GM13976 (cell line): ENCODE results near the gene OBP2B.

Source experiments
- DNase-seq: peaks from one replicate; pipeline ENCODE4 v3.0.0; 2012; ENCODE audit warnings: low spot score
- in situ Hi-C: fragments of 300-500 bp; cut with MboI; formaldehyde crosslinking; loops from one replicate; pipeline ENCODE4 v1.12.0; 2022; ENCODE audit warnings: low sequenced_read_pairs, mixed read lengths, inconsistent platforms; ENCODE audit not compliant: unreplicated experiment
- TF ChIP-seq, protein P1 (sequence below): IDR thresholded peaks from 2 replicates; pipeline ENCODE4 v1.5.1; 2012; ENCODE audit warnings: borderline replicate concordance, mild to moderate bottlenecking; ENCODE audit not compliant: insufficient read depth; ENCODE audit errors: extremely low read depth, missing control alignments, control extremely low read depth

OBP2B gene

DNA sequence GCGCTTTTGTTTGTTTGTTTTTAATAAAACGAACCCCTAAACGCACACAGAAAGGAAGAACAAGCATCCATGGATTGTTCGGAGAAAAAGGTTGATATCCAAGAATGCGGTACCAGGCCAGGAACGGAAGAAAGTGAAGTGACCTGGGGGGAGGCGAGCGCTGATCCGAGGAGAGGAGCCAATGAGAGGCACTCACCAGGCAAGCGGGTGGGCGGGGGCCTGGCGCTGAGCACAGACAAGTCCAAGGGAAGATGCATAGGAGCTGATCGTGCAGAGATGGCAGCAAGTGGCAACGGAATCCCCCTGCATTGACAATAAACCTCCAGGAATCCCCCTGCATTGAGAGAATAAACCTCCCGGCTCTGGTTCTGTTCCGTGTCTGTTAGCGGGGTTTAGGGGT, 8.4 kb downstream of the OBP2B start:
- DNase-seq: no peak
- in situ Hi-C loops: no loop called here
- TF ChIP-seq, protein P1, sequence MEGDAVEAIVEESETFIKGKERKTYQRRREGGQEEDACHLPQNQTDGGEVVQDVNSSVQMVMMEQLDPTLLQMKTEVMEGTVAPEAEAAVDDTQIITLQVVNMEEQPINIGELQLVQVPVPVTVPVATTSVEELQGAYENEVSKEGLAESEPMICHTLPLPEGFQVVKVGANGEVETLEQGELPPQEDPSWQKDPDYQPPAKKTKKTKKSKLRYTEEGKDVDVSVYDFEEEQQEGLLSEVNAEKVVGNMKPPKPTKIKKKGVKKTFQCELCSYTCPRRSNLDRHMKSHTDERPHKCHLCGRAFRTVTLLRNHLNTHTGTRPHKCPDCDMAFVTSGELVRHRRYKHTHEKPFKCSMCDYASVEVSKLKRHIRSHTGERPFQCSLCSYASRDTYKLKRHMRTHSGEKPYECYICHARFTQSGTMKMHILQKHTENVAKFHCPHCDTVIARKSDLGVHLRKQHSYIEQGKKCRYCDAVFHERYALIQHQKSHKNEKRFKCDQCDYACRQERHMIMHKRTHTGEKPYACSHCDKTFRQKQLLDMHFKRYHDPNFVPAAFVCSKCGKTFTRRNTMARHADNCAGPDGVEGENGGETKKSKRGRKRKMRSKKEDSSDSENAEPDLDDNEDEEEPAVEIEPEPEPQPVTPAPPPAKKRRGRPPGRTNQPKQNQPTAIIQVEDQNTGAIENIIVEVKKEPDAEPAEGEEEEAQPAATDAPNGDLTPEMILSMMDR: no peak

DNA sequence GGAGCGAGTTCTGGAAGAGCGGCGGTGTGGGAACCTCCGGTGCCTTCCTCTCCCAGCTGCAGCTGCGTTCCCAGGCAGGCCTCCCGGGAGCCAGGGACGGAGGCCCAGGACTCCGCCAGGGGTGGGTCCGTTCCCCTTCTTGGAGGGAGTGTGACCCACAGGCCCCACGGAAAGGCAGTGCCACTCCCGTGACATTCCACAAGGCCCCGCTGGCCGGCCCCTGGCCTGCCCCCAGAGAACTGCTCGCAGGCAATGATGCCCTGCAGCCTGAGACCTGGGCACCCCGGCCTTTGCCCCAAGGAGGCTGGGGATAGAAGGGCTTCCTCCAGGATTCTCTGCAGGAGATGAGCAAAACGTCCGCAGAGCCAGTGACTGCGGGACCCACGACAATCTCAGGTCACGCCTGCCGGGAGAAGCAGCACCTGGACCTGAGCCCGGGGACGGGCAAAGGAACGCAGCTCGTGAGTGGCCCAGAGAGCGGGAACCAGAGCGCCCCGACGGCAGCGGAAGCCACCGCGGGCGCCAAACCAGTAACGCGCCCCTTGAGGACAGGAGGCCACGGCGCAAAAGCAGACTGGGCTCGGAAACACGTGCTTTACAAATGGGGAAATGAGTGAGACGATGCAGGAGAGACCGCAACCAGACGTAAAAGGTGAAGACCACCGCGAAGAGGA, 9.3 kb downstream of the OBP2B start:
- TF ChIP-seq, protein P1: no peak
- DNase-seq: no peak
- in situ Hi-C loops: loop anchor here (25.0 kb wide), 1 partner anchor 288 kb away; the partner anchor contains the start of gene SLC2A6

DNA sequence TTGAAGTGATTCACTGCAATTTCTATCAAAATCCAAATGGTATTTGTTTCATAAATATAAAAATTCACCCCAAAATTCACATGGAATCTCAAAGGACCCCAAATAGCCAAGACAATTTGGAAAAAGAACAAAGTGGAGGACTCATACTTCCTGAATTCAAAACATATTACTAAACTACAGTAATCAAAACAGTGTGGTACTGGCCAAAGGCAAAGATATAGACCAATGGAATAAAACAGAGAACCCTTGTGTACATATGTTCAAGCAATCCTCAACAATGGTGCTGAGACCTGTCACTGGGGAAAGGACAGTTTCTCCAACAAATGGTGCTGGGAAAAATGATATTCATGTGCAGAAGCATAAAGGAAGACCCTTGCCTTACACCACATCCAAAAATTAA, 14.0 kb downstream of the OBP2B start:
- in situ Hi-C loops: loop anchor here (25.0 kb wide), 1 partner anchor 292 kb away; the partner anchor contains the start of gene SLC2A6
- no peak for DNase-seq
- TF ChIP-seq, protein P1: no peak

DNA sequence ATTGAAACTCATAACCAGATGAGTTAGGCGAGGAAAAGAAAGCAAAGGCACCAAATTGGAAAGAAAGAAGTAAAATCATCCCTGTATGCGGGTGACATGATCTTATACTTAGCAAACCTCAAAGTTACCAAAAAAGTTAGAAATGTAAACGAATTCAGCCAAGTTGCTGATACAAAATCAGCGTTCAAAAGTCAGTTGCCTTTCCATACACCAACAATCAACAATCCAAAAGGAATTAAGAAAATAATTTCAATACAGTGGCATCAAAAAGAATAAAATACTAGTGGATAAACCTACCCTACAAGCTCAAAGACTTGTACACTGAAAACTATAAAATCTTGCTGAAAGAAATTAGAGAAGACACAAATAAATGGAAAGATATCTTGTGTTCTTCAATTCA, 14.5 kb downstream of the OBP2B start:
- in situ Hi-C loops: loop anchor here (25.0 kb wide), 1 partner anchor 293 kb away; the partner anchor contains the start of gene SLC2A6
- DNase-seq: no peak
- TF ChIP-seq, protein P1: no peak

DNA sequence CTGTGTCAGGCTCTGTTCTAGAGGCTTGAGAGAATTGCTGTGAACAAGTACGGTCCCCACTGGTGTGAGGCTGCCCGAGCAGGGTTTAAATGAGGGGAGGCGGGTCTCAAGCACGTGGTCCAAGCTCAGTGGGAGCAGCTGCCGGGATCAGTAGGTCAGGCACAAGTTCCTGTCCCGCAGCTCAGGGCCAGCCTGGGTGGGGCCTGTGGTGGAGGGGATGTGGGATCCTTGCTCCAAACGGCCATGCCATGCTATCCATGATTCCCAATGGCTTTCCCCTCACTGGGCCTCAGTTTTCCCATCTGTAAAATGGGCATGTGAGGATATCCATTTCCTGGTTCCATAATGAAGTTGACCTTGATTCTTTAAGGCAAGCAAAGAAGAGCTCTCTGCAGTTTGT, 17.1 kb downstream of the OBP2B start:
- TF ChIP-seq, protein P1: no peak
- no peak for DNase-seq
- in situ Hi-C loops: loop anchor here (25.0 kb wide), 1 partner anchor 295 kb away; the partner anchor contains the start of gene SLC2A6

DNA sequence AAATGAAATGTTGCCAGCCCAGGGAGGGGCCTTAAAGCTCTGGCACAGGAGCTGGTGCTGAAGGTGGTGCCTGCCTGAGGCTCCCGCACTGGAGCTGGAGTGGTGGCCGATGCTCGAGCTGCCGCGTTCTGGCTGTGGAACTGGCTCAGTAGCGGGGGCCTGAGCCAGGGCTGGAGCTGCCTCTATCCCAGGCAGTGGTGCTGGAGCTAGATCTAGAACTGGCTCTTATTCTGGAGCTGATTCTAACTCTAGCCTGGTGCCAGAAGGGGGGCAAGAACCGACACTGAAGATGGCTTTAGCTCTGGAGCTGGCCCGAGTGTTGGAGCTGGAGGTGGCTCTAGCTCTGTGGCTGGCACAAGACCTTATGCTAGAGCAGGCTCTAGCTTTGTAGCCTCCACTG, 19.2 kb downstream of the OBP2B start:
- no peak for DNase-seq
- in situ Hi-C loops: loop anchor here (25.0 kb wide), 1 partner anchor 297 kb away; the partner anchor contains the start of gene SLC2A6
- TF ChIP-seq, protein P1: no peak

DNA sequence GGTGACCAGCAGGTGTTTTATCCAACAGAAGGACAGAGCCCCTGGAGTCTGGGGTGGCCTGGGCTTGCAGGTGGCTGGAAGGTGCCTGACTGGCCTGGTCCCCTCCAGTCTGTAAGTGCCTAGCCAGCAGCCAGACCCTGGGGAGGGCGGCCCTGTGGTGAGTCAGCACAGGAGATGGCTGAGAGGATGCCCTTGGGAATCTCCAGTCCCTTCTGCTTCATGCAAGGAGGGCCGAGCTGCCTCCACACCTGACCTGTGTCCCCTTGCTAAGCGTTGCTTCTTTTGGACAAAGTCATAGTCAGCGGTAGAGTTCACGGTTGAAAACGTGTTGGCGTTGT, 20.2 kb downstream of the OBP2B start:
- TF ChIP-seq, protein P1: no peak
- no peak for DNase-seq
- in situ Hi-C loops: loop anchor here (25.0 kb wide), 1 partner anchor 298 kb away; the partner anchor contains the start of gene SLC2A6
